B cell (primary cell): ENCODE data around the gene MYO16. TPM values are rescaled to one million over a fixed set of nuclear protein-coding genes. Genes with fewer than 3 reads are reported as not detected.
"Not testable (repeated sequence)": the region's sequence is repeated elsewhere in the genome, so short reads cannot be mapped to it uniquely, and the experiment has no call there.

Source experiments
- ATAC-seq: fragments of 200-7000 bp; cut with Tn5 transposase; one replicate; pipeline ENCODE4 v1.10.0; 2021; ENCODE audit warnings: low read depth, mild to moderate bottlenecking, moderate number of reproducible peaks, moderate library complexity
- CTCF ChIA-PET: fragments of 350-600 bp; sonication (Branson Sonifier 250); formaldehyde crosslinking; loops from one replicate; lab custom pipeline; 2021; ENCODE audit warnings: antibody characterized with exemption, inconsistent platforms; lab: Charles Lee
- POLR2A ChIA-PET: fragments of 350-600 bp; sonication (Branson Sonifier 250); formaldehyde crosslinking; loops from one replicate; lab custom pipeline; 2021; ENCODE audit warnings: antibody characterized with exemption; lab: Charles Lee
- DNase-seq: peaks from one replicate; pipeline ENCODE4 v3.0.0; 2013
- H2AFZ ChIP-seq: 2 replicates; pipeline ENCODE4 v1.6.1; 2012; ENCODE audit warnings: mild to moderate bottlenecking, low read depth, low read length; ENCODE audit not compliant: insufficient read depth, poor library complexity, severe bottlenecking
- H3K27ac ChIP-seq, 2 donors: 1 replicate in 1 of 2; 2 replicates in 1 of 2; pipeline ENCODE4 v1.5.1; 2012 to 2013; ENCODE audit warnings: low read length in 2 of 2, mild to moderate bottlenecking in 2 of 2, moderate library complexity in 1 of 2
- H3K27me3 ChIP-seq, 4 experiments: fragments of 200-600 bp in 1 of 4; sonication (generic) in 1 of 4; replicated peaks in 1 of 4; 1 replicate in 2 of 4; 2 replicates in 2 of 4; pipeline versions ENCODE4 v1.6.1 to v1.7.0; 2013 to 2016; ENCODE audit warnings: low read length in 3 of 4, mild to moderate bottlenecking in 2 of 4, mixed read lengths in 1 of 4, moderate library complexity in 1 of 4; ENCODE audit not compliant: insufficient read depth in 4 of 4, control insufficient read depth in 3 of 4; ENCODE audit errors: control extremely low read depth in 1 of 4
- H3K36me3 ChIP-seq, 2 experiments: replicated peaks in 1 of 2; 1 replicate in 1 of 2; 2 replicates in 1 of 2; pipeline versions ENCODE4 v1.6.1 to v1.7.1; 2013; ENCODE audit warnings: low read length in 1 of 2; ENCODE audit not compliant: insufficient read depth in 2 of 2, control insufficient read depth in 1 of 2; ENCODE audit errors: control extremely low read depth in 1 of 2, extremely low read depth in 1 of 2
- H3K4me1 ChIP-seq, 2 donors: fragments of 200-600 bp in 1 of 2; sonication (generic) in 1 of 2; 1 replicate in 1 of 2; 2 replicates in 1 of 2; pipeline versions ENCODE4 v1.5.1 to v1.6.1; 2013 to 2017; ENCODE audit warnings: low read length in 2 of 2; ENCODE audit not compliant: control insufficient read depth in 2 of 2, insufficient read depth in 2 of 2
- H3K4me2 ChIP-seq: replicated peaks from 2 replicates; pipeline ENCODE3; 2012; ENCODE audit warnings: mild to moderate bottlenecking, low read depth, low read length; ENCODE audit not compliant: poor library complexity, severe bottlenecking
- H3K4me3 ChIP-seq, 5 experiments: fragments of 200-600 bp in 1 of 5; sonication (generic) in 1 of 5; 1 replicate in 3 of 5; 2 replicates in 2 of 5; pipeline versions ENCODE4 v1.5.1 to v1.7.0; 2011 to 2016; ENCODE audit warnings: low read length in 4 of 5, mild to moderate bottlenecking in 4 of 5, low read depth in 2 of 5, control low read depth in 1 of 5, moderate library complexity in 1 of 5; ENCODE audit not compliant: insufficient read depth in 1 of 5; ENCODE audit errors: control extremely low read depth in 1 of 5, extremely low read depth in 1 of 5
- H3K79me2 ChIP-seq: fragments of 200-600 bp; sonication (generic); one replicate; pipeline ENCODE4 v1.6.0; 2016; ENCODE audit warnings: low read length; ENCODE audit not compliant: control insufficient read depth, insufficient read depth
- H3K9ac ChIP-seq: fragments of 200-600 bp; sonication (generic); 2 replicates; pipeline ENCODE4 v1.6.1; 2017; ENCODE audit warnings: mild to moderate bottlenecking, low read length, moderate library complexity
- H3K9me3 ChIP-seq, 3 donors: one replicate each; pipeline versions ENCODE4 v1.6.1 to v1.7.1; 2013; ENCODE audit warnings: low read length in 2 of 3; ENCODE audit not compliant: control insufficient read depth in 2 of 3, insufficient read depth in 1 of 3; ENCODE audit errors: control extremely low read depth in 1 of 3
- H4K20me1 ChIP-seq: 2 replicates; pipeline ENCODE4 v1.6.0; 2012; ENCODE audit warnings: mild to moderate bottlenecking, low read length; ENCODE audit not compliant: insufficient read depth, control insufficient read depth, poor library complexity, severe bottlenecking
- H3K27ac Mint-ChIP-seq: one replicate; pipeline ENCODE4 v1.8.0; 2021; ENCODE audit warnings: mixed read lengths
- H3K27me3 Mint-ChIP-seq: one replicate; pipeline ENCODE4 v1.8.0; 2021; ENCODE audit warnings: mixed read lengths
- H3K4me1 Mint-ChIP-seq: one replicate; pipeline ENCODE4 v1.8.0; 2021; ENCODE audit warnings: mixed read lengths
- H3K4me3 Mint-ChIP-seq: one replicate; pipeline ENCODE4 v1.8.0; 2021; ENCODE audit warnings: mixed read lengths
- H3K9me3 Mint-ChIP-seq: one replicate; pipeline ENCODE4 v1.8.0; 2022; ENCODE audit warnings: mixed read lengths; ENCODE audit not compliant: insufficient read depth
- CTCF ChIP-seq: fragments of 200-600 bp; IDR thresholded peaks from one replicate; pipeline ENCODE4 v1.8.0; 2022; ENCODE audit warnings: antibody characterized with exemption, mild to moderate bottlenecking
- EZH2 ChIP-seq: IDR thresholded peaks from 2 replicates; pipeline ENCODE4 v1.6.1; 2012; ENCODE audit warnings: borderline replicate concordance, low read depth, mild to moderate bottlenecking, moderate library complexity, low read length; ENCODE audit not compliant: insufficient read depth, poor library complexity, severe bottlenecking
- WGBS: methylation state at CpG from one replicate; pipeline ENCODE4 v1.1.5; 2013; ENCODE audit warnings: missing lambda C conversion rate; ENCODE audit not compliant: insufficient coverage; 5-methylcytosine and 5-hydroxymethylcytosine counted together
- intact Hi-C: fragments of 100-400 bp; cut with micrococcal nuclease; formaldehyde crosslinking; loops from one replicate; pipeline ENCODE4 v1.10.0; 2022
- polyA plus RNA-seq: library from polyadenylated mRNA; depleted of rRNA; stranded (reverse); fragments of >200 nt; gene quantifications from 2 replicates; pipeline ENCODE4 v1.2.3, GENCODE V29; 2012
- total RNA-seq, 2 donors: library from RNA; stranded (reverse); fragments of 120-200 nt in 1 of 2; gene quantifications; 1 replicate in 1 of 2; 2 replicates in 1 of 2; pipeline versions ENCODE4 v1.2.3 to v1.2.4, GENCODE V29; 2013 to 2022

Gene MYO16
- total and polyA plus RNA-seq, 2 donors (not counting 1 experiment from before 2014, with no cell fraction given), result not detected

GRCh38 chr13:109090796-109091195, 461.4 kb downstream of the MYO16 start:
- no peak overlapping the region for H3K27ac Mint-ChIP-seq
- H3K27me3 Mint-ChIP-seq, result no peaks in the 10 kb centered on the region
- H2AFZ ChIP-seq, result no peak overlapping the region
- no peaks in the 10 kb centered on the region for H3K27me3 ChIP-seq
- ATAC-seq (no peak), DNase-seq (no peak)
- no peaks in the 10 kb centered on the region for H3K36me3 ChIP-seq
- no peaks in the 10 kb centered on the region for H4K20me1 ChIP-seq
- no peak overlapping the region for H3K4me2 ChIP-seq
- no peak overlapping the region for H3K9ac ChIP-seq
- whole genome bisulfite sequencing, result 82% methylated on average over 4 of the region's 5 CpGs
- H3K4me3 Mint-ChIP-seq, result no peak overlapping the region
- intact Hi-C loops, result no loop called here
- H3K4me3 ChIP-seq, result no peak overlapping the region
- H3K9me3 ChIP-seq, result no peaks in the 10 kb centered on the region
- H3K4me1 Mint-ChIP-seq, result no peaks in the 10 kb centered on the region
- POLR2A ChIA-PET, result no interaction called here
- no peaks in the 10 kb centered on the region for H3K79me2 ChIP-seq
- CTCF ChIA-PET, result no interaction called here
- no peaks in the 10 kb centered on the region for H3K9me3 Mint-ChIP-seq
- H3K4me1 ChIP-seq, result no peaks in the 10 kb centered on the region
- TF ChIP-seq EZH2 (no peak), CTCF (no peak)
- no peak overlapping the region for H3K27ac ChIP-seq

- Histone ChIP-seq H3K36me3 (no peaks in the 10 kb centered on the region), H3K27me3 (no peaks in the 10 kb centered on the region), H3K9ac (no peak overlapping the region), H2AFZ (no peak overlapping the region), H3K27ac (no peak overlapping the region), H3K4me2 (no peak overlapping the region), H3K9me3 (no peaks in the 10 kb centered on the region), H3K4me3 (no peak overlapping the region), H4K20me1 (no peaks in the 10 kb centered on the region), H3K4me1 (no peaks in the 10 kb centered on the region), H3K79me2 (no peaks in the 10 kb centered on the region)
- Mint-ChIP-seq H3K27ac (no peak overlapping the region), H3K4me1 (no peaks in the 10 kb centered on the region), H3K27me3 (peaks cover 1% of the 10 kb centered on the region), H3K4me3 (no peak overlapping the region), H3K9me3 (no peaks in the 10 kb centered on the region)
- DNase-seq, result no peak
- POLR2A ChIA-PET, result no interaction called here
- ATAC-seq, result no peak
- intact Hi-C loops, result no loop called here
- CTCF ChIA-PET, result no interaction called here
- WGBS, result 94% methylated on average over 6 of the region's 7 CpGs
- no peak for TF ChIP-seq CTCF
- TF ChIP-seq EZH2, result no peak
Observed at GRCh38 chr13:109091249-109091648, 461.8 kb downstream of the MYO16 start.

- H3K9me3 ChIP-seq, H3K9ac ChIP-seq, H3K27ac Mint-ChIP-seq, H3K79me2 ChIP-seq, CTCF ChIA-PET, H3K4me2 ChIP-seq, H3K27ac ChIP-seq, POLR2A ChIA-PET, H3K4me3 Mint-ChIP-seq, H3K4me3 ChIP-seq, DNase-seq, H3K36me3 ChIP-seq, ATAC-seq, H3K4me1 ChIP-seq, H4K20me1 ChIP-seq, intact Hi-C loops, H2AFZ ChIP-seq, H3K9me3 Mint-ChIP-seq, H3K27me3 Mint-ChIP-seq, H3K4me1 Mint-ChIP-seq, H3K27me3 ChIP-seq: not testable (repeated sequence)
- WGBS, result 100% methylated on average over 2 of the region's 3 CpGs
Observed at GRCh38 chr13:109092186-109092585, 462.8 kb downstream of the MYO16 start.
